Small intestine (tissue), 7 donors: ENCODE results near the gene TAX1BP1. TPM values are rescaled to one million over a fixed set of nuclear protein-coding genes. Genes with fewer than 3 reads are reported as not detected.

ENCODE experiments used
- DNase-seq, 2 donors: peaks; one replicate each; pipeline versions ENCODE4 v3.0.0 to v3.0.0-alpha.2; 2013
- FAIRE-seq: peaks from 2 replicates; lab custom pipeline; 2012; peaks lifted over from hg19 to GRCh38; lab: Jason Lieb, UNC
- H3K27ac ChIP-seq, 3 donors: one replicate each; pipeline ENCODE4 v1.5.1; 2013; ENCODE audit warnings: low read length in 2 of 3, mild to moderate bottlenecking in 2 of 3, control low read depth in 1 of 3, inconsistent platforms in 1 of 3, low read depth in 1 of 3, moderate library complexity in 1 of 3
- H3K27me3 ChIP-seq, 3 donors: one replicate each; pipeline ENCODE4 v1.6.1; 2013; ENCODE audit warnings: low read length in 3 of 3, inconsistent platforms in 1 of 3; ENCODE audit not compliant: control insufficient read depth in 3 of 3, insufficient read depth in 3 of 3
- H3K36me3 ChIP-seq, 3 donors: one replicate each; pipeline ENCODE4 v1.6.1; 2013; ENCODE audit warnings: low read length in 3 of 3, inconsistent platforms in 1 of 3, low read depth in 1 of 3, mild to moderate bottlenecking in 1 of 3, moderate library complexity in 1 of 3; ENCODE audit not compliant: control insufficient read depth in 3 of 3, insufficient read depth in 2 of 3
- H3K4me1 ChIP-seq, 3 donors: one replicate each; pipeline ENCODE4 v1.6.1; 2013; ENCODE audit warnings: low read length in 2 of 3, inconsistent platforms in 1 of 3, low read depth in 1 of 3, mild to moderate bottlenecking in 1 of 3, moderate library complexity in 1 of 3; ENCODE audit not compliant: control insufficient read depth in 3 of 3, insufficient read depth in 2 of 3
- H3K4me3 ChIP-seq, 3 donors: one replicate each; pipeline ENCODE4 v1.5.1; 2013; ENCODE audit warnings: low read length in 3 of 3, control low read depth in 1 of 3, inconsistent platforms in 1 of 3, low read depth in 1 of 3, mild to moderate bottlenecking in 1 of 3, moderate library complexity in 1 of 3
- H3K9me3 ChIP-seq, 2 donors: one replicate each; pipeline ENCODE4 v1.6.1; 2013; ENCODE audit warnings: low read depth in 1 of 2, low read length in 1 of 2; ENCODE audit not compliant: control insufficient read depth in 2 of 2, insufficient read depth in 1 of 2
- WGBS, 3 donors: extraction: QIAGEN DNeasy Blood & Tissue Kit; methylation state at CpG; one replicate each; pipeline ENCODE4 v1.1.7; 2013; 5-methylcytosine and 5-hydroxymethylcytosine counted together
- polyA plus RNA-seq, 4 donors: library from polyadenylated mRNA; stranded (reverse) in 3 of 4; unstranded in 1 of 4; fragments of 200-250 nt in 3 of 4; fragments of 120-200 nt in 1 of 4; gene quantifications; one replicate each; pipeline versions ENCODE4 v1.2.1 to v1.2.3, GENCODE V29; 2013
- donor health status: healthy with polysubstance abuse.
- donor health status: control.
- donor health status: control.
- donor health status: Bipolar disorder and iron deficiency.
- donor health status: healthy.

The TAX1BP1 gene
- polyA plus RNA-seq, 4 donors = 60.8 to 96.6 (median 81.3) TPM

GRCh38 chr7:27822245-27822644 is 82.3 kb downstream of the TAX1BP1 start:
- no peaks in the 10 kb centered on the region for H3K9me3 ChIP-seq
- no peak overlapping the region for H3K27ac ChIP-seq
- FAIRE-seq = no peak
- 84 to 100% (median 86%) methylated on average over 2 of the region's 2 CpGs for WGBS, 3 donors
- peaks cover 0 to 13% (median 10%) of the 10 kb centered on the region in 3 donors for H3K36me3 ChIP-seq
- H3K4me1 ChIP-seq = no peaks in the 10 kb centered on the region
- no peaks in the 10 kb centered on the region for H3K27me3 ChIP-seq
- no peak for DNase-seq
- H3K4me3 ChIP-seq = no peak overlapping the region

GRCh38 chr7:27825891-27826290 is 85.9 kb downstream of the TAX1BP1 start:
- no peaks in the 10 kb centered on the region for H3K9me3 ChIP-seq
- FAIRE-seq (no peak), DNase-seq (no peak)
- H3K4me1 ChIP-seq = no peaks in the 10 kb centered on the region
- no peak overlapping the region for H3K27ac ChIP-seq
- peaks cover 0 to 13% (median 8%) of the 10 kb centered on the region in 3 donors for H3K36me3 ChIP-seq
- 79 to 89% (median 84%) methylated on average over 2 of the region's 2 CpGs for WGBS, 3 donors
- H3K27me3 ChIP-seq = no peaks in the 10 kb centered on the region
- no peak overlapping the region for H3K4me3 ChIP-seq

GRCh38 chr7:27826357-27826756 is 86.4 kb downstream of the TAX1BP1 start:
- H3K36me3 ChIP-seq = peaks cover 0 to 13% (median 8%) of the 10 kb centered on the region in 3 donors
- H3K27ac ChIP-seq = no peak overlapping the region
- no peak for FAIRE-seq
- no peaks in the 10 kb centered on the region for H3K4me1 ChIP-seq
- H3K27me3 ChIP-seq = no peaks in the 10 kb centered on the region
- DNase-seq = no peak
- no peak overlapping the region for H3K4me3 ChIP-seq
- no peaks in the 10 kb centered on the region for H3K9me3 ChIP-seq
- 88 to 96% (median 96%) methylated on average over 5 of the region's 5 CpGs for WGBS, 3 donors

GRCh38 chr7:27834179-27834921 is 94.4 kb downstream of the TAX1BP1 start:
- FAIRE-seq = no peak
- 85 to 88% (median 88%) methylated on average over 7 of the region's 7 CpGs for WGBS, 3 donors

GRCh38 chr7:27835376-27835775 is 95.4 kb downstream of the TAX1BP1 start:
- no peak for FAIRE-seq
- H3K36me3 ChIP-seq = peaks cover 5 to 14% (median 6%) of the 10 kb centered on the region in 3 donors
- DNase-seq = no peak

More at GRCh38 chr7:27834179-27834921, 94.4 kb downstream of the TAX1BP1 start:
- H3K27ac ChIP-seq = no peak overlapping the region
- H3K36me3 ChIP-seq = peaks cover 5 to 13% (median 6%) of the 10 kb centered on the region in 3 donors
- no peak for DNase-seq
- no peaks in the 10 kb centered on the region for H3K9me3 ChIP-seq
- no peak overlapping the region for H3K4me3 ChIP-seq
- peaks cover 0 to 6% (median 0%) of the 10 kb centered on the region in 3 donors for H3K4me1 ChIP-seq
- H3K27me3 ChIP-seq = no peaks in the 10 kb centered on the region

GRCh38 chr7:27836536-27836935 is 96.6 kb downstream of the TAX1BP1 start:
- no peak for FAIRE-seq

More at GRCh38 chr7:27835376-27835775, 95.4 kb downstream of the TAX1BP1 start:
- H3K27me3 ChIP-seq = no peaks in the 10 kb centered on the region
- H3K27ac ChIP-seq = no peak overlapping the region
- no peak overlapping the region for H3K4me3 ChIP-seq
- peaks cover 0 to 6% (median 0%) of the 10 kb centered on the region in 3 donors for H3K4me1 ChIP-seq
- no peaks in the 10 kb centered on the region for H3K9me3 ChIP-seq
- 61 to 74% (median 73%) methylated on average over 7 of the region's 7 CpGs for WGBS, 3 donors

GRCh38 chr7:27839099-27839498 is 99.1 kb downstream of the TAX1BP1 start:
- Histone ChIP-seq H3K9me3 (no peaks in the 10 kb centered on the region), H3K4me1 (peaks cover 0 to 6% (median 0%) of the 10 kb centered on the region in 3 donors), H3K4me3 (no peak overlapping the region), H3K36me3 (peaks cover 0 to 14% (median 3%) of the 10 kb centered on the region in 3 donors), H3K27ac (no peak overlapping the region), H3K27me3 (no peaks in the 10 kb centered on the region)
- WGBS, 3 donors = 93 to 94% (median 93%) methylated on average over 10 of the region's 10 CpGs
- DNase-seq = no peak
- FAIRE-seq = no peak

More at GRCh38 chr7:27836536-27836935, 96.6 kb downstream of the TAX1BP1 start:
- H3K27me3 ChIP-seq = no peaks in the 10 kb centered on the region
- H3K4me3 ChIP-seq = no peak overlapping the region
- H3K36me3 ChIP-seq = peaks cover 5 to 19% (median 6%) of the 10 kb centered on the region in 3 donors
- H3K4me1 ChIP-seq = peaks cover 0 to 6% (median 0%) of the 10 kb centered on the region in 3 donors
- no peak overlapping the region for H3K27ac ChIP-seq
- H3K9me3 ChIP-seq = no peaks in the 10 kb centered on the region
- DNase-seq = no peak
- WGBS, 3 donors = 89 to 97% (median 92%) methylated on average over 2 of the region's 2 CpGs

- Histone ChIP-seq H3K36me3 (peaks cover 0 to 9% (median 3%) of the 10 kb centered on the region in 3 donors), H3K27me3 (no peaks in the 10 kb centered on the region), H3K4me1 (peaks cover 0 to 6% (median 0%) of the 10 kb centered on the region in 3 donors), H3K27ac (no peak overlapping the region), H3K9me3 (no peaks in the 10 kb centered on the region), H3K4me3 (no peak overlapping the region)
- FAIRE-seq (no peak), DNase-seq (no peak)
- WGBS, 3 donors = 58 to 72% (median 69%) methylated on average over 7 to 8 of the region's 8 CpGs
Observed at GRCh38 chr7:27840313-27840712, 100.4 kb downstream of the TAX1BP1 start.
